Body of pancreas (tissue), 4 donors: ENCODE measurements around the gene SSR4. TPM values are rescaled to one million over a fixed set of nuclear protein-coding genes. Genes with fewer than 3 reads are reported as not detected.

ENCODE experiments used
- ATAC-seq: fragments of 150-250 bp; one replicate; pipeline ENCODE4 v1.9.1; 2016
- DNase-seq, 4 donors: peaks; one replicate each; pipeline ENCODE4 v3.0.0-alpha.2; 2019
- H3K27ac ChIP-seq, 4 donors: fragments of 200-600 bp; sonication (generic); 1 replicate in 3 of 4; 2 replicates in 1 of 4; pipeline versions ENCODE4 v1.5.1 to v1.6.1; 2016 to 2019; ENCODE audit warnings: mild to moderate bottlenecking in 1 of 4, mixed read lengths in 1 of 4, moderate library complexity in 1 of 4
- H3K27me3 ChIP-seq, 2 donors: fragments of 200-600 bp; sonication (generic); one replicate each; pipeline ENCODE4 v1.6.0; 2016; ENCODE audit warnings: mild to moderate bottlenecking in 1 of 2
- H3K36me3 ChIP-seq, 2 donors: fragments of 200-600 bp; sonication (generic); replicated peaks in 1 of 2; 2 replicates each; pipeline ENCODE4 v1.5.1; 2016; ENCODE audit warnings: low read depth in 2 of 2; ENCODE audit not compliant: insufficient read depth in 1 of 2
- H3K4me1 ChIP-seq: fragments of 200-600 bp; sonication (generic); one replicate; pipeline ENCODE4 v1.6.0; 2016
- H3K4me3 ChIP-seq, 2 donors: fragments of 200-600 bp; sonication (generic); 1 replicate in 1 of 2; 2 replicates in 1 of 2; pipeline ENCODE4 v1.5.1; 2016 to 2019
- H3K9me3 ChIP-seq, 3 donors: fragments of 200-600 bp; sonication (generic); 1 replicate in 2 of 3; 2 replicates in 1 of 3; pipeline ENCODE4 v1.5.1; 2016
- CTCF ChIP-seq, 7 experiments: fragments of 450-650 bp in 4 of 7; fragments of 200-600 bp in 3 of 7; sonication (generic) in 3 of 7; IDR thresholded peaks; one replicate each; pipeline ENCODE4 v1.5.1; 2016 to 2019; ENCODE audit warnings: antibody characterized with exemption in 7 of 7
- POLR2A ChIP-seq, 3 donors: fragments of 450-650 bp; IDR thresholded peaks; one replicate each; pipeline ENCODE4 v1.6.1; 2016; ENCODE audit warnings: antibody characterized with exemption in 3 of 3, mild to moderate bottlenecking in 2 of 3
- WGBS, 2 donors: methylation state at CpG; one replicate each; pipeline ENCODE4 v1.1.5; 2017; 5-methylcytosine and 5-hydroxymethylcytosine counted together
- intact Hi-C: fragments of 100-400 bp; cut with DNase I; formaldehyde crosslinking; loops from one replicate; pipeline ENCODE4 v1.15.1; 2023
- total RNA-seq, 2 donors: library from RNA; depleted of rRNA; stranded (reverse); fragments of >200 nt; gene quantifications; one replicate each; pipeline ENCODE4 v1.1.0, GENCODE V29; 2016

Gene SSR4
- total RNA-seq, 2 donors from 2014 or later, result 115 to 238 TPM

DNA sequence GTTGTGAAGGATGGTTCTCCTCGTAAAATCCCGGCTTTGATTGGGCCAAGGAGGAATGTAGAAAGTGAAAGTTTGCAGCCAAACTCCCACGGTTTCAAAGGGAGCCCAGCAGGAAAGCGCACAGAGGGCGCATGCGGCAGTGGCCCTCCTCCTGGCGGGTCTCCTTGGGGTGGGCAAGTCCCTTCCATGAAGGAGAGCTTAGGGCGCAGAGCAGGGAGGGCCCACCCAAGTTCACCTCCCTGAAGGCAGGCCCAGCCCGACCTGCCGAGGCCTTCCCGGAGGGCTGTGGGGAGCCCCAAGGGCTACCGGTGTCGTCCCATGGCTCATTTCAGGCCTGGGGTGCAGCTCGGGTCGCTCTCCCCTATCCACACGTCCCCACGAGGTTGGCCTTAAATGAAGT is 33.8 kb downstream of the SSR4 start:
- DNase-seq, result no peak
- 30 to 40% methylated on average over 2 to 10 of the region's 17 CpGs for WGBS, 2 donors

DNA sequence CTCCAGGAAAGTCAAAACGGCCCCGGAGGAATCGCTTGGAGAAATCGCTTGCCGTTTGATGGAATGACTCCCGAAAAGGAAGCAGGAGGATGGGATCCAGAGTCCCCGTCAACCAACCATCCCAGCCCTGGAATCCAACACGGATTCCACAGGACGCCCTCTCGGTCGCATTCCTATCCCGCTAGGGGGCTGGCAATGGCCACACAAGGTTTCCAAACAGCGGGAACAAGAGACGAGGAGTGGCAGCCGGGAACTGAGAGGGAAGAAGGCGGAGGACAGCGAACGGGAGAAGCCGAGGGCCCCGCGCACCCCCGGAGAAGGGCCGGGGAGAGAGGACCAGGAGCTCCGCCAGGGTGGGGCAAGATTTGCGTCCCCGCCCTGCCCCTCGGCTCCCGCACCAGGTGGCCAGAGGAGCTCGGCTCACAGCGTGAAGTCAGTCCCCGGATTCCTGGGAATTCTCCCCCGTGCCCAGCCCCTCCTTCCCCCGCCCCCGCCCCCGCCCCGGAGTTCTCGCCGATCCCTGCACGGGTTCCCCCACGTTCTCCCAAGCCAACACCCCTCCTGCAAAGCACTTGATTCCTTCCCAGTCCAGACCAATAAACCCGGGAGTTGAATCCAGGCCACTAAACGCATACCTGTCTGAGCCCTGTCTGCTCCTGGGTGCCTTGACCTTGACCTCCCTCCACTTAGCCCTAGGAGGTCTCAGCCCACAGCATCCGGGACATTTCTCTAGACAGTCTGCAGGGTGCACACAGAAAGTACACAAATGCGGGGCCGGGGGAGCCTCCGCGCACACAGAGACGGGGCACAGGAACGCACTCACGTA is 34.5 kb downstream of the SSR4 start:
- Histone ChIP-seq H3K36me3 (no peaks in the 10 kb centered on the region), H3K27me3 (no peaks in the 10 kb centered on the region), H3K9me3 (no peaks in the 10 kb centered on the region), H3K4me3 (no peak overlapping the region), H3K27ac (no peak overlapping the region), H3K4me1 (peaks cover 12% of the 10 kb centered on the region)
- peak; percentile 40 for ATAC-seq
- TF ChIP-seq CTCF (IDR thresholded peaks at IDR 0.05) (no peak), POLR2A (IDR thresholded peaks at IDR 0.05) (no peak)
- no peak for DNase-seq
- 9 to 60% methylated on average over 1 to 46 of the region's 50 CpGs for WGBS, 2 donors
- intact Hi-C loops, result no loop called here

More for the DNA sequence above, 33.8 kb downstream of the SSR4 start:
- Histone ChIP-seq H3K27ac (no peak overlapping the region), H3K4me3 (no peak overlapping the region), H3K4me1 (peaks cover 12% of the 10 kb centered on the region), H3K9me3 (no peaks in the 10 kb centered on the region), H3K27me3 (no peaks in the 10 kb centered on the region), H3K36me3 (no peaks in the 10 kb centered on the region)
- TF ChIP-seq CTCF (IDR thresholded peaks at IDR 0.05) (no peak), POLR2A (IDR thresholded peaks at IDR 0.05) (no peak)
- ATAC-seq, result no peak
- intact Hi-C loops, result no loop called here

DNA sequence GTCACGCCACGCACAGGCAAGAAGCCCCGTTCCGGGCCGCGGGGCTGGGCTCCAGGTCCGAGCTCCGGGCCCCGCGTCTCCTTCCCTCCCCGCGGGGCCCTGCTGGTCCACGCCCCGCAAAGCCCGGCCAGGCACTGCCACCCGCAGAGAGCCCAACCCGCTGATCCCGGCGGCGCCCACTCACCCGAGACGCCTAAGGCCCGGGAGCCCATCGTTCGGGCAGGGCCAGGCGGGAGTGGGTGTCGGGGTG is 35.0 kb downstream of the SSR4 start:
- DNase-seq (no peak), ATAC-seq (no peak)
- Histone ChIP-seq H3K4me1 (peaks cover 12% of the 10 kb centered on the region), H3K27ac (no peak overlapping the region), H3K4me3 (no peak overlapping the region), H3K36me3 (no peaks in the 10 kb centered on the region), H3K9me3 (no peaks in the 10 kb centered on the region), H3K27me3 (no peaks in the 10 kb centered on the region)
- TF ChIP-seq CTCF (IDR thresholded peaks at IDR 0.05), result no peak
- TF ChIP-seq POLR2A (IDR thresholded peaks at IDR 0.05), result no peak
- WGBS, 2 donors, result 0% methylated on average over 17 of the region's 27 CpGs; no CpG with 5 or more reads in 1 of the 2 donors
- intact Hi-C loops, result no loop called here

GRCh38 chrX:153829799-153830639 is 35.6 kb downstream of the SSR4 start, which contains the start of gene PDZD4:
TSS of gene PDZD4 (minus strand) at chrX:153830544. CDS start at chrX:153830298, 246 bp downstream.
- TF ChIP-seq POLR2A (IDR thresholded peaks at IDR 0.05) (no peak), CTCF (IDR thresholded peaks at IDR 0.05) (no peak)
- no peak within 1 kb of the TSS for H3K4me3 ChIP-seq
- H3K27me3 ChIP-seq, result no peaks in the 10 kb centered on the region
- WGBS, 2 donors, result 0% methylated on average over 4 to 8 of the region's 97 CpGs
- DNase-seq, result no peak
- H3K9me3 ChIP-seq, result no peaks in the 10 kb centered on the region
- peaks cover 12% of the 10 kb centered on the region for H3K4me1 ChIP-seq
- intact Hi-C loops, result no loop called here
- H3K27ac ChIP-seq, result no peak within 1 kb of the TSS
- no peak for ATAC-seq
- H3K36me3 ChIP-seq, result no peaks in the 10 kb centered on the region
